IMR-90 (cell line): ENCODE results near the gene BEX5. TPM values are rescaled to one million over a fixed set of nuclear protein-coding genes. Genes with fewer than 3 reads are reported as not detected.
A peak's percentile ranks its signal among the peaks of the same experiment; 100 is the strongest.
"Not testable (repeated sequence)": the region's sequence is repeated elsewhere in the genome, so short reads cannot be mapped to it uniquely, and the experiment has no call there.

Source experiments
- ATAC-seq: fragments of 200-7000 bp; cut with Tn5 transposase; 2 replicates; pipeline ENCODE4 v1.9.1; 2020; ENCODE audit warnings: low read depth, mild to moderate bottlenecking, moderate library complexity
- BruUV-seq: library from RNA; stranded (reverse); fragments of 400-500 nt; replicated peaks from 2 replicates; lab custom pipeline; 2021; lab: Mats Ljungman, UMichigan
- CTCF ChIA-PET: fragments of 300-600 bp; formaldehyde crosslinking; extraction: SDS; loops from one replicate; lab custom pipeline; 2021; ENCODE audit warnings: antibody characterized with exemption; lab: Yijun Ruan, JAX
- POLR2A ChIA-PET: fragments of 300-600 bp; sonication (Branson Sonifier 250); formaldehyde crosslinking; loops from one replicate; lab custom pipeline; 2022; ENCODE audit warnings: antibody characterized with exemption; ENCODE audit not compliant: unreplicated experiment; lab: Charles Lee
- DNase-seq: peaks from one replicate; pipeline ENCODE4 v3.0.0; 2013
- H2AFZ ChIP-seq: replicated peaks from 2 replicates; pipeline ENCODE3; 2013; ENCODE audit warnings: low read length, mild to moderate bottlenecking; ENCODE audit not compliant: poor library complexity
- H2AK5ac ChIP-seq: 2 replicates; pipeline ENCODE4 v1.6.1; 2013; ENCODE audit warnings: low read depth, low read length, inconsistent platforms
- H2AK9ac ChIP-seq: replicated peaks from 2 replicates; pipeline ENCODE3; 2013; ENCODE audit warnings: mild to moderate bottlenecking, low read depth, low read length, moderate library complexity; ENCODE audit not compliant: poor library complexity
- H2BK120ac ChIP-seq: 2 replicates; pipeline ENCODE4 v1.6.1; 2013; ENCODE audit warnings: low read depth, low read length, inconsistent platforms
- H2BK15ac ChIP-seq: 3 replicates; pipeline ENCODE4 v1.6.1; 2013; ENCODE audit warnings: low read depth, low read length, inconsistent platforms
- H2BK20ac ChIP-seq: 2 replicates; pipeline ENCODE4 v1.6.1; 2013; ENCODE audit warnings: low read depth, mild to moderate bottlenecking, inconsistent platforms, low read length, moderate library complexity
- H2BK5ac ChIP-seq: 2 replicates; pipeline ENCODE4 v1.6.1; 2013; ENCODE audit warnings: mild to moderate bottlenecking, low read depth, low read length, inconsistent platforms; ENCODE audit not compliant: poor library complexity, severe bottlenecking
- H3K14ac ChIP-seq: replicated peaks from 2 replicates; pipeline ENCODE4 v1.6.1; 2013; ENCODE audit warnings: low read depth, low read length, inconsistent platforms
- H3K18ac ChIP-seq: 2 replicates; pipeline ENCODE4 v1.6.1; 2013; ENCODE audit warnings: low read depth, low read length, control low read depth
- H3K23ac ChIP-seq: 2 replicates; pipeline ENCODE4 v1.6.1; 2013; ENCODE audit warnings: low read depth, low read length, inconsistent platforms
- H3K27ac ChIP-seq: 2 replicates; pipeline ENCODE4 v1.5.1; 2013; ENCODE audit warnings: mild to moderate bottlenecking, control low read depth, low read length; ENCODE audit not compliant: insufficient read depth
- H3K27me3 ChIP-seq: 2 replicates; pipeline ENCODE4 v1.6.1; 2013; ENCODE audit warnings: low read length; ENCODE audit not compliant: control insufficient read depth, insufficient read depth
- H3K36me3 ChIP-seq: 2 replicates; pipeline ENCODE4 v1.6.1; 2013; ENCODE audit warnings: low read length, mixed read lengths; ENCODE audit not compliant: control insufficient read depth, insufficient read depth
- H3K4ac ChIP-seq: 2 replicates; pipeline ENCODE4 v1.6.1; 2013; ENCODE audit warnings: low read depth, low read length, inconsistent platforms
- H3K4me1 ChIP-seq: 2 replicates; pipeline ENCODE4 v1.6.1; 2013; ENCODE audit warnings: low read length, mixed read lengths; ENCODE audit not compliant: control insufficient read depth, insufficient read depth
- H3K4me2 ChIP-seq: 2 replicates; pipeline ENCODE4 v1.6.1; 2013; ENCODE audit warnings: low read depth, mild to moderate bottlenecking, control low read depth, low read length, moderate library complexity
- H3K4me3 ChIP-seq: 2 replicates; pipeline ENCODE4 v1.5.1; 2013; ENCODE audit warnings: low read depth, mild to moderate bottlenecking, control low read depth, low read length, moderate library complexity; ENCODE audit not compliant: insufficient read depth
- H3K56ac ChIP-seq: 2 replicates; pipeline ENCODE4 v1.6.1; 2013; ENCODE audit warnings: low read length, inconsistent platforms; ENCODE audit not compliant: insufficient read depth; ENCODE audit errors: extremely low read depth
- H3K79me1 ChIP-seq, 2 experiments: 2 replicates each; pipeline ENCODE4 v1.6.1; 2013; ENCODE audit warnings: low read length in 2 of 2, inconsistent platforms in 1 of 2, low read depth in 1 of 2
- H3K9ac ChIP-seq: 2 replicates; pipeline ENCODE4 v1.6.1; 2013; ENCODE audit warnings: low read depth, low read length, control low read depth
- H3K9me1 ChIP-seq: 2 replicates; pipeline ENCODE4 v1.6.1; 2013; ENCODE audit warnings: low read length, inconsistent platforms; ENCODE audit not compliant: insufficient read depth
- H3K9me3 ChIP-seq: 2 replicates; pipeline ENCODE4 v1.6.1; 2013; ENCODE audit warnings: low read length; ENCODE audit not compliant: control insufficient read depth, insufficient read depth
- H4K20me1 ChIP-seq: 2 replicates; pipeline ENCODE4 v1.6.1; 2013; ENCODE audit warnings: low read length, inconsistent platforms; ENCODE audit not compliant: insufficient read depth
- H4K5ac ChIP-seq: 2 replicates; pipeline ENCODE4 v1.6.1; 2013; ENCODE audit warnings: mild to moderate bottlenecking, low read depth, low read length, control low read depth
- H4K8ac ChIP-seq, 2 experiments: 2 replicates each; pipeline ENCODE4 v1.6.1; 2013; ENCODE audit warnings: low read depth in 2 of 2, low read length in 2 of 2, control low read depth in 1 of 2, inconsistent platforms in 1 of 2
- H4K91ac ChIP-seq: 2 replicates; pipeline ENCODE4 v1.6.1; 2013; ENCODE audit warnings: low read depth, low read length, inconsistent platforms; ENCODE audit not compliant: insufficient read depth
- WGBS, 2 experiments: methylation state at CpG; one replicate each; pipeline versions ENCODE4 v1.1.5 to v1.1.7; 2013; ENCODE audit warnings: missing lambda C conversion rate in 2 of 2; ENCODE audit not compliant: insufficient read length in 1 of 2; ENCODE audit errors: extremely low coverage in 2 of 2; 5-methylcytosine and 5-hydroxymethylcytosine counted together
- dilution Hi-C: fragments of 300-500 bp; cut with HindIII; formaldehyde crosslinking; loops from one replicate; pipeline ENCODE4 v1.14.3; 2018; ENCODE audit warnings: low sequenced_read_pairs; ENCODE audit not compliant: unreplicated experiment
- in situ Hi-C: fragments of 300-500 bp; cut with MboI; formaldehyde crosslinking; loops from 3 replicates; pipeline ENCODE4 v1.14.3; 2019; ENCODE audit warnings: low sequenced_read_pairs, inconsistent platforms, mixed read lengths
- intact Hi-C: fragments of 100-400 bp; cut with micrococcal nuclease; formaldehyde crosslinking; loops from 2 replicates; pipeline ENCODE4 v1.10.0; 2022
- polyA plus RNA-seq, 3 experiments: library from polyadenylated mRNA; depleted of rRNA; stranded (reverse); fragments of >200 nt; gene quantifications; 2 replicates each; pipeline ENCODE4 v1.2.3, GENCODE V29; 2012; ENCODE audit warnings: low replicate concordance in 1 of 3
- total RNA-seq: library from RNA; depleted of rRNA; stranded (reverse); fragments of >200 nt; gene quantifications from 2 replicates; pipeline ENCODE4 v1.2.3, GENCODE V29; 2012
- TF ChIP-seq, protein P1 (sequence below): fragments of 150-350 bp; IDR thresholded peaks from 2 replicates; pipeline ENCODE4 v1.6.1; 2017; ENCODE audit warnings: mild to moderate bottlenecking, antibody characterized with exemption, low read length, low read depth

BEX5 gene
- total and polyA plus RNA-seq, 2 of the 4 experiments (the other 2 are of a cell fraction), result not detected

DNA sequence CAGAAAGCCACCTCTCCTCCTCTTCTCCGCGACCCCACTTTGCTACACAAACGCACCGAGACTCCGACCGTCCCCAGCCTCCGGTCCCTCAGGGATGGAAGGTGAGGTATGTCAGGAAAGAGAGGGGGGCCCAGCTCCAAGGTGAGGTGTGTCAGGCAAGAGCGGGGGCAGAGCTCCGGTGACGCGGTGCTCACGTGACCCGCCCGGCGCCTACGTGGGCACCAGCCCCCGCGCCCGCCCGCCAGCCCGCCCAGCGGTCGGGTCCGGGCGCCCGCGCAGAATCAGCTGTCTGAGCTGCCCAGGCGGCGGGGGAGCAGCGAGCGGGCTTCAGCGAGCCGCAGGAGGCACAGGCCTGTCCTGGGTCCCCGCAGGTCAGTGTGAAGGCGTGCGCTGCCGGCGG, 30.3 kb downstream of the BEX5 start, which contains the start of gene TCEAL2:
Gene TCEAL2, plus strand, starts transcription at position 244 of the 400 bp plus-strand sequence. CDS start 1,152 bp downstream, outside the sequence.
- H3K9me1 ChIP-seq, BruUV-seq, H3K4me2 ChIP-seq, H2BK5ac ChIP-seq, H4K5ac ChIP-seq, H4K20me1 ChIP-seq, intact Hi-C loops, in situ Hi-C loops, H3K79me1 ChIP-seq, H4K91ac ChIP-seq, CTCF ChIA-PET, H2AK9ac ChIP-seq, H3K4ac ChIP-seq, H3K4me3 ChIP-seq, H2AFZ ChIP-seq, H3K4me1 ChIP-seq, H2AK5ac ChIP-seq, H4K8ac ChIP-seq, H3K36me3 ChIP-seq, dilution Hi-C loops, H3K27me3 ChIP-seq, H2BK120ac ChIP-seq, H2BK15ac ChIP-seq, H3K9ac ChIP-seq, ATAC-seq, POLR2A ChIA-PET, H3K27ac ChIP-seq, H2BK20ac ChIP-seq, DNase-seq, H3K23ac ChIP-seq, H3K56ac ChIP-seq, H3K18ac ChIP-seq, H3K9me3 ChIP-seq, H3K14ac ChIP-seq: not testable (repeated sequence)
- TF ChIP-seq, protein P1, sequence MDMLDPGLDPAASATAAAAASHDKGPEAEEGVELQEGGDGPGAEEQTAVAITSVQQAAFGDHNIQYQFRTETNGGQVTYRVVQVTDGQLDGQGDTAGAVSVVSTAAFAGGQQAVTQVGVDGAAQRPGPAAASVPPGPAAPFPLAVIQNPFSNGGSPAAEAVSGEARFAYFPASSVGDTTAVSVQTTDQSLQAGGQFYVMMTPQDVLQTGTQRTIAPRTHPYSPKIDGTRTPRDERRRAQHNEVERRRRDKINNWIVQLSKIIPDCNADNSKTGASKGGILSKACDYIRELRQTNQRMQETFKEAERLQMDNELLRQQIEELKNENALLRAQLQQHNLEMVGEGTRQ, result peak; percentile 30; the same call in 1 of the 2 replicates
- WGBS, 2 experiments, result no CpG with 5 or more reads among the region's 38 CpGs

DNA sequence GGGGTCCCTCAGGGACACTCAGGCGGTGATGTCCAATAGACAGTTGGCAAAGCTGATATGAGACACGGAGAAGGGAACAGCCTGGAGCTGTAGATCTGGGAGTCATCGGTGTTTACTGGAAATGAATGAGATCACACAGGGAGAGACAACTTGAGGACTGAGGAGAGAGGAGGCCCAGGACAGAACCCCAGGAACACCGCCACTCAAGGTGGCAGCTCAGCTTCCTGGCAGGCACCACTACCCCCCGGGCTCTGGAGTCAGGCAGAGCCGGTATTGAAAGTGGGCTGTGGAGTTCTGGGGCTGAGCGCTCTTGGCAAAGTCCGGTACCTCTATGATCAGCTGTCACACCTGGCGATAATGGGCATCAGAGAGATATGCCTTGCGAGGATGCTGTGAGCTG, 30.8 kb downstream of the BEX5 start:
- H3K4me3 ChIP-seq, intact Hi-C loops, H3K4ac ChIP-seq, H2BK20ac ChIP-seq, H2AFZ ChIP-seq, H3K4me2 ChIP-seq, H2BK5ac ChIP-seq, H3K9me1 ChIP-seq, H3K9me3 ChIP-seq, DNase-seq, H2AK9ac ChIP-seq, ATAC-seq, H3K23ac ChIP-seq, H4K8ac ChIP-seq, H3K18ac ChIP-seq, H3K4me1 ChIP-seq, H4K20me1 ChIP-seq, H2BK15ac ChIP-seq, BruUV-seq, H2BK120ac ChIP-seq, H2AK5ac ChIP-seq, H3K14ac ChIP-seq, H4K91ac ChIP-seq, H3K27ac ChIP-seq, dilution Hi-C loops, H3K56ac ChIP-seq, H3K9ac ChIP-seq, H3K36me3 ChIP-seq, H3K27me3 ChIP-seq, CTCF ChIA-PET, POLR2A ChIA-PET, in situ Hi-C loops, H4K5ac ChIP-seq, H3K79me1 ChIP-seq: not testable (repeated sequence)
- WGBS, 2 experiments, result 60% methylated on average over 1 of the region's 10 CpGs; no CpG with 5 or more reads in 1 of the 2 experiments
